Liver (tissue), 9 donors: ENCODE measurements around the gene BAZ2B. TPM values are rescaled to one million over a fixed set of nuclear protein-coding genes. Genes with fewer than 3 reads are reported as not detected.

Experiments
- DNase-seq: peaks from one replicate; pipeline ENCODE4 v3.0.0-alpha.2; 2017; ENCODE audit warnings: low spot score
- H3K27ac ChIP-seq, 2 donors: one replicate each; pipeline ENCODE4 v1.7.0; 2013; ENCODE audit warnings: inconsistent platforms in 2 of 2, low read length in 2 of 2, control low read depth in 1 of 2, low read depth in 1 of 2, mild to moderate bottlenecking in 1 of 2
- H3K27me3 ChIP-seq, 4 donors: one replicate each; pipeline versions ENCODE4 v1.6.1 to v1.7.0; 2013; ENCODE audit warnings: low read length in 3 of 4, inconsistent platforms in 1 of 4, mild to moderate bottlenecking in 1 of 4, moderate library complexity in 1 of 4; ENCODE audit not compliant: control insufficient read depth in 4 of 4, insufficient read depth in 4 of 4
- H3K36me3 ChIP-seq, 4 donors: one replicate each; pipeline versions ENCODE4 v1.6.1 to v1.7.0; 2013; ENCODE audit warnings: low read length in 3 of 4, mild to moderate bottlenecking in 3 of 4, low read depth in 1 of 4, moderate library complexity in 1 of 4; ENCODE audit not compliant: control insufficient read depth in 4 of 4, insufficient read depth in 3 of 4
- H3K4me1 ChIP-seq, 4 donors: one replicate each; pipeline versions ENCODE4 v1.6.1 to v1.7.0; 2013; ENCODE audit warnings: low read length in 3 of 4, mild to moderate bottlenecking in 3 of 4, moderate library complexity in 1 of 4; ENCODE audit not compliant: control insufficient read depth in 4 of 4, insufficient read depth in 4 of 4
- H3K4me3 ChIP-seq, 3 donors: one replicate each; pipeline versions ENCODE4 v1.6.1 to v1.7.0; 2013; ENCODE audit warnings: low read length in 3 of 3, control low read depth in 1 of 3, low read depth in 1 of 3, mild to moderate bottlenecking in 1 of 3
- H3K9ac ChIP-seq, 2 donors: one replicate each; pipeline ENCODE4 v1.7.0; 2013; ENCODE audit warnings: low read length in 2 of 2, mild to moderate bottlenecking in 2 of 2, moderate library complexity in 2 of 2, control low read depth in 1 of 2, low read depth in 1 of 2
- H3K9me3 ChIP-seq, 4 donors: one replicate each; pipeline versions ENCODE4 v1.6.1 to v1.7.0; 2013; ENCODE audit warnings: low read length in 3 of 4; ENCODE audit not compliant: control insufficient read depth in 4 of 4
- CTCF ChIP-seq: fragments of 150-350 bp; IDR thresholded peaks from 2 replicates; pipeline ENCODE4 v1.5.1; 2017; ENCODE audit warnings: improper control_type of control experiment, low read depth, low read length; ENCODE audit not compliant: missing input control
- EGR1 ChIP-seq, 2 donors: IDR thresholded peaks; 2 replicates each; pipeline ENCODE4 v1.6.1; 2016 to 2018; ENCODE audit warnings: antibody characterized with exemption in 2 of 2, low read depth in 2 of 2
- FOXA1 ChIP-seq: IDR thresholded peaks from 2 replicates; pipeline ENCODE4 v1.6.1; 2016; ENCODE audit warnings: antibody characterized with exemption
- FOXA2 ChIP-seq: IDR thresholded peaks from 2 replicates; pipeline ENCODE4 v1.6.1; 2016; ENCODE audit warnings: antibody characterized with exemption
- GABPA ChIP-seq, 2 donors: IDR thresholded peaks in 1 of 2; conservative IDR thresholded peaks in 1 of 2; 2 replicates each; pipeline ENCODE4 v1.6.1; 2016; ENCODE audit warnings: antibody characterized with exemption in 2 of 2, mild to moderate bottlenecking in 1 of 2, moderate library complexity in 1 of 2
- HNF4A ChIP-seq, 2 donors: conservative IDR thresholded peaks; 2 replicates each; pipeline ENCODE4 v1.6.1; 2016; ENCODE audit warnings: antibody characterized with exemption in 2 of 2, mild to moderate bottlenecking in 2 of 2
- HNF4G ChIP-seq: IDR thresholded peaks from 2 replicates; pipeline ENCODE4 v1.6.1; 2016; ENCODE audit warnings: antibody characterized with exemption
- JUND ChIP-seq, 2 donors: IDR thresholded peaks; 2 replicates each; pipeline ENCODE4 v1.6.1; 2016; ENCODE audit warnings: antibody characterized with exemption in 2 of 2
- MAX ChIP-seq: IDR thresholded peaks from 2 replicates; pipeline ENCODE4 v1.6.1; 2016; ENCODE audit warnings: antibody characterized with exemption
- NR2F2 ChIP-seq: IDR thresholded peaks from 2 replicates; pipeline ENCODE4 v1.6.1; 2016; ENCODE audit warnings: antibody characterized with exemption
- RXRA ChIP-seq, 2 donors: IDR thresholded peaks; 2 replicates each; pipeline ENCODE4 v1.6.1; 2017 to 2018; ENCODE audit warnings: antibody characterized with exemption in 2 of 2, mild to moderate bottlenecking in 1 of 2
- SP1 ChIP-seq: IDR thresholded peaks from 2 replicates; pipeline ENCODE4 v1.6.1; 2018; ENCODE audit warnings: antibody characterized with exemption, mild to moderate bottlenecking
- TAF1 ChIP-seq: conservative IDR thresholded peaks from 2 replicates; pipeline ENCODE4 v1.6.1; 2016; ENCODE audit warnings: antibody characterized with exemption, mild to moderate bottlenecking
- YY1 ChIP-seq: IDR thresholded peaks from 2 replicates; pipeline ENCODE4 v1.6.1; 2016; ENCODE audit warnings: antibody characterized with exemption, mild to moderate bottlenecking
- ZBTB33 ChIP-seq: IDR thresholded peaks from 2 replicates; pipeline ENCODE4 v1.6.1; 2016; ENCODE audit warnings: antibody characterized with exemption
- WGBS: extraction: QIAGEN DNeasy Blood & Tissue Kit; methylation state at CpG from one replicate; pipeline ENCODE4 v1.1.7; 2013; 5-methylcytosine and 5-hydroxymethylcytosine counted together
- polyA plus RNA-seq, 2 donors: library from polyadenylated mRNA; stranded (reverse) in 1 of 2; unstranded in 1 of 2; fragments of 200-250 nt in 1 of 2; fragments of >200 nt in 1 of 2; fragmentation: Nextera tagmentation in 1 of 2; extraction: Ambion mirVana in 1 of 2; gene quantifications; one replicate each; pipeline versions ENCODE4 v1.2.1 to v1.2.3, GENCODE V29; 2013 to 2015
- total RNA-seq, 2 donors: library from RNA; depleted of rRNA; stranded (reverse); fragments of >200 nt; gene quantifications; one replicate each; pipeline ENCODE4 v1.2.3, GENCODE V29; 2014
- donor health status: healthy.
- donor health status: healthy.
- donor health status: healthy.
- donor health status: healthy.
- donor health status: healthy.

Gene BAZ2B
- total and polyA plus RNA-seq, 4 donors: 6.7 to 61.0 (median 24.9) TPM

- no peak for DNase-seq
- Histone ChIP-seq H3K4me3 (no peak overlapping the region), H3K36me3 (peaks cover 1 to 17% (median 11%) of the 10 kb centered on the region in 4 donors), H3K27me3 (no peaks in the 10 kb centered on the region), H3K4me1 (peaks cover 0 to 3% (median under 1%) of the 10 kb centered on the region in 4 donors), H3K27ac (no peak overlapping the region), H3K9ac (no peak overlapping the region), H3K9me3 (no peaks in the 10 kb centered on the region)
- WGBS: 95% methylated on average over 3 of the region's 3 CpGs
- TF ChIP-seq HNF4A (conservative IDR thresholded peaks at IDR 0.05): no peak
- no peak for TF ChIP-seq YY1
- no peak for TF ChIP-seq FOXA2
- TF ChIP-seq JUND (IDR thresholded peaks at IDR 0.05): no peak
- TF ChIP-seq SP1: no peak
- TF ChIP-seq RXRA (IDR thresholded peaks at IDR 0.05): no peak
- no peak for TF ChIP-seq ZBTB33
- no peak for TF ChIP-seq MAX
- no peak for TF ChIP-seq GABPA (IDR thresholded peaks at IDR 0.05 in 1 of 2, conservative IDR thresholded peaks at IDR 0.05 in 1 of 2)
- no peak for TF ChIP-seq NR2F2
These were observed 298.8 kb downstream of the BAZ2B start for GRCh38 chr2:159317392-159318088.

GRCh38 chr2:159307942-159308341 lies 308.4 kb downstream of the BAZ2B start:
- H3K9me3 ChIP-seq: no peaks in the 10 kb centered on the region
- H3K27ac ChIP-seq: no peak overlapping the region
- H3K4me1 ChIP-seq: no peaks in the 10 kb centered on the region
- H3K36me3 ChIP-seq: no peaks in the 10 kb centered on the region
- H3K9ac ChIP-seq: no peak overlapping the region
- no peaks in the 10 kb centered on the region for H3K27me3 ChIP-seq
- H3K4me3 ChIP-seq: no peak overlapping the region
- DNase-seq: no peak
- TF ChIP-seq MAX (no peak), FOXA1 (no peak), HNF4G (no peak), EGR1 (IDR thresholded peaks at IDR 0.05; ENCODE audit: low read depth in 2 of 2) (no peak), JUND (IDR thresholded peaks at IDR 0.05) (no peak)

GRCh38 chr2:159300586-159300985 lies 315.8 kb downstream of the BAZ2B start:
- Histone ChIP-seq H3K36me3 (no peaks in the 10 kb centered on the region), H3K9ac (no peak overlapping the region), H3K27me3 (no peaks in the 10 kb centered on the region), H3K9me3 (peaks cover 0 to 1% (median 0%) of the 10 kb centered on the region in 4 donors), H3K27ac (no peak overlapping the region), H3K4me3 (no peak overlapping the region), H3K4me1 (no peaks in the 10 kb centered on the region)
- DNase-seq: no peak
- TF ChIP-seq TAF1 (no peak), FOXA1 (no peak), CTCF (no peak), ZBTB33 (no peak), JUND (IDR thresholded peaks at IDR 0.05) (no peak), HNF4G (no peak)
- WGBS: 72% methylated on average over 3 of the region's 3 CpGs
